RWPE2 (cell line): ENCODE results near the gene CSNK1A1.
A peak's percentile ranks its signal among the peaks of the same experiment; 100 is the strongest.

ENCODE experiments used
- ATAC-seq: fragments of 200-7000 bp; cut with Tn5 transposase; 3 replicates; pipeline ENCODE4 v1.9.1; 2021; ENCODE audit warnings: low read depth
- DNase-seq: peaks from one replicate; pipeline ENCODE4 v3.0.0-alpha.2; 2020; ENCODE audit warnings: low spot score
- H3K27ac ChIP-seq: fragments of 450-650 bp; 2 replicates; pipeline ENCODE4 v1.5.1; 2017; ENCODE audit warnings: mild to moderate bottlenecking; ENCODE audit not compliant: poor library complexity, severe bottlenecking
- H3K27me3 ChIP-seq: fragments of 250-450 bp; sonication (Bioruptor Pico); 2 replicates; pipeline ENCODE4 v1.5.1; 2021; ENCODE audit warnings: mild to moderate bottlenecking, moderate library complexity; ENCODE audit not compliant: insufficient read depth, poor library complexity, severe bottlenecking
- H3K36me3 ChIP-seq: fragments of 250-450 bp; sonication (Bioruptor Pico); 2 replicates; pipeline ENCODE4 v1.5.1; 2020; ENCODE audit warnings: low read depth, mild to moderate bottlenecking, moderate library complexity
- H3K4me1 ChIP-seq: fragments of 250-450 bp; sonication (Bioruptor Pico); 2 replicates; pipeline ENCODE4 v1.5.1; 2021; ENCODE audit warnings: mild to moderate bottlenecking, moderate library complexity; ENCODE audit not compliant: insufficient read depth, poor library complexity, severe bottlenecking
- H3K4me3 ChIP-seq: fragments of 250-450 bp; sonication (Bioruptor Pico); 2 replicates; pipeline ENCODE4 v1.5.1; 2021; ENCODE audit warnings: mild to moderate bottlenecking, moderate library complexity; ENCODE audit not compliant: severe bottlenecking
- H3K9me3 ChIP-seq: fragments of 250-450 bp; sonication (Bioruptor Pico); 2 replicates; pipeline ENCODE4 v1.5.1; 2021; ENCODE audit warnings: mild to moderate bottlenecking, moderate library complexity; ENCODE audit not compliant: severe bottlenecking
- CTCF ChIP-seq: fragments of 450-650 bp; IDR thresholded peaks from one replicate; pipeline ENCODE4 v1.5.1; 2017; ENCODE audit warnings: mild to moderate bottlenecking, moderate library complexity; ENCODE audit not compliant: poor library complexity, severe bottlenecking

Gene CSNK1A1

GRCh38 chr5:149552038-149552494 lies 827 bp upstream of the CSNK1A1 start:
- no peak for DNase-seq
- Histone ChIP-seq H3K4me1 (peaks cover 33% of the 10 kb centered on the region), H3K36me3 (peaks cover 38% of the 10 kb centered on the region), H3K4me3 (peak overlapping the region; percentile 84), H3K27ac (peak overlapping the region; percentile 84), H3K27me3 (no peaks in the 10 kb centered on the region), H3K9me3 (no peaks in the 10 kb centered on the region)
- TF ChIP-seq CTCF = peak; percentile 69
- ATAC-seq = no peak

GRCh38 chr5:149550594-149551226 lies 529 bp downstream of the CSNK1A1 start:
- no peaks in the 10 kb centered on the region for H3K27me3 ChIP-seq
- DNase-seq = no peak
- TF ChIP-seq CTCF = no peak
- peak overlapping the region; percentile 84 for H3K4me3 ChIP-seq
- no peak for ATAC-seq
- peaks cover 52% of the 10 kb centered on the region for H3K36me3 ChIP-seq
- peak overlapping the region; percentile 84 for H3K27ac ChIP-seq
- no peaks in the 10 kb centered on the region for H3K9me3 ChIP-seq
- H3K4me1 ChIP-seq = peaks cover 43% of the 10 kb centered on the region

GRCh38 chr5:149550268-149550583 lies 1.0 kb downstream of the CSNK1A1 start:
- DNase-seq = no peak
- no peak for ATAC-seq
- Histone ChIP-seq H3K4me3 (peak overlapping the region; percentile 84), H3K4me1 (peaks cover 43% of the 10 kb centered on the region), H3K27ac (peak overlapping the region; percentile 84), H3K9me3 (no peaks in the 10 kb centered on the region), H3K36me3 (peaks cover 57% of the 10 kb centered on the region), H3K27me3 (no peaks in the 10 kb centered on the region)
- no peak for TF ChIP-seq CTCF

GRCh38 chr5:149549461-149550267 lies 1.6 kb downstream of the CSNK1A1 start:
- Histone ChIP-seq H3K36me3 (peaks cover 62% of the 10 kb centered on the region), H3K27ac (peak overlapping the region; percentile 84), H3K4me3 (peak overlapping the region; percentile 84), H3K4me1 (peaks cover 42% of the 10 kb centered on the region), H3K27me3 (no peaks in the 10 kb centered on the region), H3K9me3 (no peaks in the 10 kb centered on the region)
- no peak for TF ChIP-seq CTCF
- ATAC-seq (0 out of 3 replicates have a peak, but pooled peaks have one; percentile 6), DNase-seq (no peak)
